Bronchial epithelial cell (primary cell): ENCODE data around the gene INSR. TPM values are rescaled to one million over a fixed set of nuclear protein-coding genes. Genes with fewer than 3 reads are reported as not detected.

Source experiments
- DNase-seq: peaks from one replicate; pipeline ENCODE4 v3.0.0-alpha.2; 2010; ENCODE audit warnings: low read depth
- FAIRE-seq: peaks from 2 replicates; lab custom pipeline; 2011; peaks lifted over from hg19 to GRCh38; lab: Jason Lieb, UNC
- H3K27me3 ChIP-seq: 2 replicates; pipeline ENCODE4 v1.5.1; 2011; ENCODE audit warnings: low read length; ENCODE audit not compliant: control insufficient read depth, insufficient read depth
- H3K36me3 ChIP-seq: 2 replicates; pipeline ENCODE4 v1.5.1; 2011; ENCODE audit warnings: low read length; ENCODE audit not compliant: control insufficient read depth, insufficient read depth
- H3K4me3 ChIP-seq: 2 replicates; pipeline ENCODE4 v1.5.1; 2011; ENCODE audit warnings: mild to moderate bottlenecking, low read depth, low read length, control low read depth
- total RNA-seq: library from RNA; depleted of rRNA; stranded (reverse); fragments of >200 nt; gene quantifications from 2 replicates; pipeline ENCODE4 v1.2.1, GENCODE V29; 2014
- TF ChIP-seq, protein P1 (sequence below): IDR thresholded peaks from 2 replicates; pipeline ENCODE4 v1.5.1; 2011; ENCODE audit warnings: mild to moderate bottlenecking, moderate library complexity, low read length, control low read depth, inconsistent platforms; ENCODE audit not compliant: insufficient read depth, severe bottlenecking

Gene INSR
- total RNA-seq, 1 donor from 2014 or later, result 6.1 TPM

- Histone ChIP-seq H3K27me3 (peaks cover 4% of the 10 kb centered on the region), H3K36me3 (no peaks in the 10 kb centered on the region), H3K4me3 (peak overlapping the region; percentile 49)
- TF ChIP-seq, protein P1, sequence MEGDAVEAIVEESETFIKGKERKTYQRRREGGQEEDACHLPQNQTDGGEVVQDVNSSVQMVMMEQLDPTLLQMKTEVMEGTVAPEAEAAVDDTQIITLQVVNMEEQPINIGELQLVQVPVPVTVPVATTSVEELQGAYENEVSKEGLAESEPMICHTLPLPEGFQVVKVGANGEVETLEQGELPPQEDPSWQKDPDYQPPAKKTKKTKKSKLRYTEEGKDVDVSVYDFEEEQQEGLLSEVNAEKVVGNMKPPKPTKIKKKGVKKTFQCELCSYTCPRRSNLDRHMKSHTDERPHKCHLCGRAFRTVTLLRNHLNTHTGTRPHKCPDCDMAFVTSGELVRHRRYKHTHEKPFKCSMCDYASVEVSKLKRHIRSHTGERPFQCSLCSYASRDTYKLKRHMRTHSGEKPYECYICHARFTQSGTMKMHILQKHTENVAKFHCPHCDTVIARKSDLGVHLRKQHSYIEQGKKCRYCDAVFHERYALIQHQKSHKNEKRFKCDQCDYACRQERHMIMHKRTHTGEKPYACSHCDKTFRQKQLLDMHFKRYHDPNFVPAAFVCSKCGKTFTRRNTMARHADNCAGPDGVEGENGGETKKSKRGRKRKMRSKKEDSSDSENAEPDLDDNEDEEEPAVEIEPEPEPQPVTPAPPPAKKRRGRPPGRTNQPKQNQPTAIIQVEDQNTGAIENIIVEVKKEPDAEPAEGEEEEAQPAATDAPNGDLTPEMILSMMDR, result no peak
- DNase-seq (no peak), FAIRE-seq (no peak)
These were observed 1.1 kb downstream of the INSR start for GRCh38 chr19:7292950-7293761.

DNA sequence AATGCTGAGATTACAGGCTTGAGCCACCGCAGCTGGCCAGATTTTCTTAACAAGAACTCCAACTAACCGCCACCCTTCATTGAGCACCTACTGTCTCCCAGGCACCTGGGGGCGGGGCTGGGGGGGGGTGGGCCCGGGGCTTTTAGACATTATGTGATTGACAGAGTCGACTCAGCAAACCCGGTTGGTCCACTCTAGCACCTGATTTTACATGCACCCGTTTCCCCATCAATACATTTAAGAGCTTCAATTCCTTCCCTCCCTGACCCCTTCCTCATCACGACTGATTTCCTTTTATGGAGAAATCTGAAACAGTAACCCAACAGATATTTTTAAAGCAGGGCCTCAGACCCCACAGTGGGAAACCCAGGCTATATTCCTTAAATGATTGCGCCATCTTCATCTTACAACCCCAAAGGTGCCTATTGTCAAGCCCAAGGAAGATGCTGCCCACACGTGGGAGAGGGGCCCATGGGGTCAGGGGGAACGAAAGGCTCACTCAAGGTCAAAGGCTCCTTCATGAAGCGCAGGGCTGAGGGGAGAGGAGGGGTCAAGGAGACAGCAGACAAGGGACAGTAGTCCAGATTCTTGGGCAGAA lies 1.8 kb downstream of the INSR start:
- peaks cover 4% of the 10 kb centered on the region for H3K27me3 ChIP-seq
- no peaks in the 10 kb centered on the region for H3K36me3 ChIP-seq
- no peak for FAIRE-seq
- H3K4me3 ChIP-seq, result no peak overlapping the region
- TF ChIP-seq, protein P1, result no peak
- no peak for DNase-seq

DNA sequence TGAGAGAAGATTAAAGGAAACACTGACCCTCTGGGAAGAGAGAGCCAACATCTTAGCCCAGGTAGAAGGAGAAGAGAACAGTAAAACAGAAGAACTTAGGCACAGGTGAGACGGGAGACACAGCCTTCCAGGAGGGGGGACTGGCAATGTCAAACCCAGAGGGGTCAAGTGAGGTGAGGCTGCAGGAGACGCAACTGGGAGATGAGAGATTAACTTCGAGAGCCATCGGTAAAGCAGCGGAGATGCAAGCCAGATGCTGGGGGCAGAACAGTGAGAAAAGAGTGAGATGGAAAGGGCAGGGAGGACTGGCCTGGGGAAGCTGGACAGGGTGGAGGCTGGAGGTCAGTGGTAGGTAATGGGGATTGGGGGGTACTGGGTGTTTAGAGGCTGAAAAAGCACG lies 5.2 kb downstream of the INSR start:
- H3K4me3 ChIP-seq, result no peak overlapping the region
- H3K27me3 ChIP-seq, result peaks cover 4% of the 10 kb centered on the region
- H3K36me3 ChIP-seq, result no peaks in the 10 kb centered on the region
- TF ChIP-seq, protein P1, result no peak
- FAIRE-seq (no peak), DNase-seq (no peak)

DNA sequence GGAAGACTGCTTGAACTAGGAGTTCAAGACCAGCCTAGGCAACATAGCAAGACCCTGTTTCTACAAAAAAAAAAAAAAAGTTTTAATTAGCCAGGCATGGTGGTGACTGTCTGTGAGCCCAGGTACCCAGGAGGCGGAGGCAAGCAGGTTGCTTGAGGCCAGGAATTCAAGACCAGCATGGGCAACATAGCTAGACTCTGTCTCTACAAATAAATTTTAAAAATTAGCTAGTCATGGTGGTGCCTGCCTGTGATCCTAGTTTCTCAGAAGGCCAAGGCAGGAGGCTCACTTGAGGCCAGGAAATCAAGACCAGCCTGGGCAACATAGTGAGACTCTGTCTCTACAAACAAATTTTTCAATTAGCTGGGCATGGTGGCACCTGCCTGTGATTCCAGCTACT lies 6.1 kb downstream of the INSR start:
- TF ChIP-seq, protein P1, result no peak
- DNase-seq (no peak), FAIRE-seq (no peak)
- Histone ChIP-seq H3K36me3 (no peaks in the 10 kb centered on the region), H3K4me3 (no peak overlapping the region), H3K27me3 (peaks cover 3% of the 10 kb centered on the region)

DNA sequence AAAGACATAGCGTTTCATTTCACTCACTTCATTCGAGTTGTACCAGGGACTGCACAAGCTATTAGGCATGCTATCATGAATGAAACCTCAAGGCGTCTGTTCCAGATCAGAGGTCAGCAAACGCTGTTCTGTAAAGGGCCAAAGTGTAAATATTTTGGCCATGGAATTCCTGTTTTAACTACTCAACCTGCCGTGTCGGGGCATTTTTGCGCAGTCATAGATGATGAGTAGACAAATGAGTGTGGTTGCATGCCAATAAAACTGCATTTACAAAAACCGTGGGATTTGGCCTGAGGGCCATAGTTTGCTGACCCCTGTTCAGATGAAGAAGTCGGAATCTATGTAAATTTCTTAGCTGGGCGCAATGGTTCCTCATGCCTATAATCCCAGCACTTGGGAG lies 6.5 kb downstream of the INSR start:
- Histone ChIP-seq H3K27me3 (no peaks in the 10 kb centered on the region), H3K4me3 (no peak overlapping the region), H3K36me3 (no peaks in the 10 kb centered on the region)
- FAIRE-seq, result peak; percentile 23
- TF ChIP-seq, protein P1, result no peak
- DNase-seq, result no peak
